ENCODE data around the gene WDR64.

DNA sequence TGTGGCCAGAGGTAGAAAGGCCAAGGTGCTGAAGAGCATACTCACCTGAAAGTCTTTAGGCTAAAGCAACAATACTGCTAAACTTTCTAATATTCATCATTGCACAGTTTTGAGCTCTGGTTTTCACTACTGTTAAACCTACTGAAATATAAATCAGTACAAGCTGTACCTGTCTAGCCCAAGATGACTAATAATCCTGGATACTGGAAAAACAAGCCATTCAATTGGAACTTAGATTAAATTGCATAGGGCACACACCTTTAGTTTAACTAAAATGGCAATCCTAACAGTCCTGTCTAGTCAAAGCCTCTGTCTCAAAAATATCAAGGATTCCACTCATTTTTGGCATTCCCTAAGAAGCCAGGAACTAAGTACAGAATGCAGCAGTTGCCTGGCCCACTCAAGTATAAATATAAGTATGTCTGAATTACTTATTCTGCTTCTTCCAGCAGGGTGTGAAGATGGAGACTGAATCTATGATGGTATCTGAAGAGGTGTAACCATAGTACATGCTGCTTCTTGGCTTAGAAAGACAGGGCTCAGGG is 15.0 kb upstream of the WDR64 start:
- TF ChIP-seq, protein P1, sequence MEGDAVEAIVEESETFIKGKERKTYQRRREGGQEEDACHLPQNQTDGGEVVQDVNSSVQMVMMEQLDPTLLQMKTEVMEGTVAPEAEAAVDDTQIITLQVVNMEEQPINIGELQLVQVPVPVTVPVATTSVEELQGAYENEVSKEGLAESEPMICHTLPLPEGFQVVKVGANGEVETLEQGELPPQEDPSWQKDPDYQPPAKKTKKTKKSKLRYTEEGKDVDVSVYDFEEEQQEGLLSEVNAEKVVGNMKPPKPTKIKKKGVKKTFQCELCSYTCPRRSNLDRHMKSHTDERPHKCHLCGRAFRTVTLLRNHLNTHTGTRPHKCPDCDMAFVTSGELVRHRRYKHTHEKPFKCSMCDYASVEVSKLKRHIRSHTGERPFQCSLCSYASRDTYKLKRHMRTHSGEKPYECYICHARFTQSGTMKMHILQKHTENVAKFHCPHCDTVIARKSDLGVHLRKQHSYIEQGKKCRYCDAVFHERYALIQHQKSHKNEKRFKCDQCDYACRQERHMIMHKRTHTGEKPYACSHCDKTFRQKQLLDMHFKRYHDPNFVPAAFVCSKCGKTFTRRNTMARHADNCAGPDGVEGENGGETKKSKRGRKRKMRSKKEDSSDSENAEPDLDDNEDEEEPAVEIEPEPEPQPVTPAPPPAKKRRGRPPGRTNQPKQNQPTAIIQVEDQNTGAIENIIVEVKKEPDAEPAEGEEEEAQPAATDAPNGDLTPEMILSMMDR (IDR thresholded peaks at IDR 0.05) = no peak
- no peak for TF ChIP-seq POLR2A (IDR thresholded peaks at IDR 0.05)

Data from heart left ventricle (tissue), 13 donors.